ENCODE data around the gene CNOT8.
"Not testable (repeated sequence)": the region's sequence is repeated elsewhere in the genome, so short reads cannot be mapped to it uniquely, and the experiment has no call there.

Gene CNOT8

DNA sequence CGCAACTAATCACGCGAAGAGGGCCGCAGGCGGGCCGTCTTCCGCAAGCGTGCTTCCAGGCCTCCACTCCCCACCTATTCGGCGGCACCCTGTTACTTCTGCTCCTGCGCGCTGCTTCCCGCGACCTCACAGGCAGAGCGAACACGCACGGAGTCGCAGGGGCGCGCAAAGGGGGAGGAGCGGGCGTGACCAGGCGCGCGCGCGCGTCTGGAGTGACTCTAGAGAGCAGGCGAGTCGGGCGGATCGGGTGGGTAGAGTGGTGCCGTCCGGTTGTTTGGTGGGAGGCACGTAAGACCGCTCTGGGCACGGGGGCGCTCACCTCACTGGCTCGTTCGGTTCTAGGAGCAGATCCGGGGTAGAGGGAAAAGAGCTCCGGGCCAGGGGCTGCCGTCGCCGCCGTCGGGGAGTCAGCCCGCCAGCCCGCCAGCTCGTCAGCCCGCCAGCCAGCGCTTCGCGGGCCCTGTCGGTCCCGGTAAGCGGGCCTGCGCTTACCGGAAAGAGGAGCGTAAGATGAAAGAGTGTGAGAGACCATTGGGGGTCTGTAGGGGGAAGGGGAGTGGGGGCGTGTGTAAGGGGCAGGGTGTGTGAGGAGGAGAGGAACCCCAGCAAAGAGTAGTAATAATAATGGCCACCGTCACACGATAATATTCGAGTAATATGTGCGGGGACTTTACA, at the start of gene CNOT8:
TSS of gene CNOT8 (plus strand) at position 331 of the 675 bp plus-strand sequence. CDS start 4,652 bp downstream, outside the sequence.
- peak; percentile 97 for DNase-seq

DNA sequence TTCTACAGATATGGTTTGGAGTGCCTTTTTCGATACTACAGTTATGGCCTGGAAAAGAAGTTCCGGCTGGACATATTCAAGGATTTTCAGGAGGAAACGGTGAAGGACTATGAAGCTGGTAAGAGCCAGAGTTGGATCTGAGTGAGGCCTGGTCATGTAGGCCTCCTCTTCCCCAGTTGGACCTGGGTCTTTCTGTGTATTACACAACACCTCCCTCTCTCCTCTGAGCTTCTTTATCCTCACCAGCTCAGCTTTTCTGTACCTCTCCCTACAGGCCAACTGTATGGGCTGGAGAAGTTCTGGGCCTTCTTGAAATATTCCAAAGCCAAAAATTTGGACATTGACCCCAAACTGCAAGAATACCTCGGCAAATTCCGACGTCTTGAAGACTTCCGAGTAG, 47.2 kb upstream of the CNOT8 start:
- DNase-seq, result no peak

DNA sequence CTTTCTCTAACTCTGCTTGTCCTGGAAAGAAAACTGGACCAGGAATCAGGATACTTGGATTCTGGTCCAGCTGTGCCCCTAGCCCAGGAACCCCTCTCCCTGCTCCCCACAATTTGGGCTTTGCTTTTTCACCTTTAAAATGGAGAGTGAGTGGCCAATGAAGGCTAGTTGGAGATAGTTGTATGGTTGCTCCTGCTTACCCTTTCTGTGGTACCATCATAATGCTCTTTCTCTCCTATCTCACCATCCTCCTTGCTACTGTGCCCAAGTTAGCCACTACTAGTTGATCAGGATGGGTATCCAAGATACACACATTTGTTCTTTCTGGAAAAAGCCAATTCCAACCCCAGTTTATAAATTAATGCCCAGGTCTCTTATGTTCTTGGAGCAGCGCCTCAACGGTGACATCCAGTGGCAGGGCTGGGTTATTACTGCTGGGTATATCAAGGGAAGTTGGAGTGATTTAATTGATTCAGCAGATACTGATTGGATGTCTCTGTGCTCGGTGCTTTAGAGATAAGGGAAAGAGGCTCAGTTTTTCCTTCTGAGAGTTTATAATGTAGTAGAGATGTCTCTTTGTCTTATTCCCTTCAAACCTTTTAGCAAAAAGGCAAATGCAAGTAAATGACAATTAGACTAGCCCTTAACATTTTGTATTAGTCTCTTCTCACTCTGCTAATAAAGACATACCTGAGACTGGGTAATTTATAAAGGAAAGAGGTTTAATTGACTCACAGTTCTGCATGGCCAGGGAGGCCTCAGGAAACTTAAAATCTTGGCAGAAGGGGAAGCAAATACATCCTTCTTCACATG, 46.6 kb upstream of the CNOT8 start:
- DNase-seq, result peak; percentile 74

DNA sequence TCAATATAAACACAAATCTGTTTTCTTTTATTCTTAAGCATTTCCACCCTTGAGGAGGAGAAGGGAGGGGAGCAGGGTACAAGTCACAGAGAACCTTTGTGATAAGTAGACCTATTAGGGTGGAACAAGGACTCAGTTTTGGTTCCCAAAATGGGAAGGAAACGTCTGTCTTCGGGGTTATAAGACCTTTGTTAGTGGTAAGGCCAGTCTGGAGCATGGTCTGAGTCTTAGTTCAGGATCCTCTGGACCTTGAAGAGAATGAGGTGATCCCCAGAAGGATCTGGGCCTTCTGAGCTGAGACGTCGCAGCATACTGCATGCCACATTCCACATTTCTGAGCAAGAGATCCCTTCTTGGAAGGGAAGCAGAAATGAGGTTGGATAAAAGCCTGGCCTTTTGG, 45.3 kb upstream of the CNOT8 start:
- no peak for DNase-seq

DNA sequence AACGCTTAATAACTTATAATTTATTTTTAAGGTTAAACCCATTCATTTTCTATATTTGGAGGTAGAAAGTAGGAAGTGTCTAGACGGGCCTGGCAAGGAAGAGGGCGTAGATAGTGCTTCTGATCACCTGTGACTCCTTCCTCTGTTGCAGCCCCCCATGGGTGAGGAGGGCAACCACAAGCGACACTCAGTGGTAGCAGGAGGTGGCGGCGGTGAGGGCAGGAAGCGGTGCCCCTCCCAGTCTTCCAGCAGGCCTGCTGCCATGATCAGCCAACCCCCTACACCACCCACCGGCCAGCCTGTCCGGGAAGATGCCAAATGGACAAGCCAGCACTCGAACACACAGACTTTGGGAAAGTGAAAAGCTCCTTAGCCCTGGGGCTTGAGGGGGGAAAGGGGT, 44.7 kb upstream of the CNOT8 start:
- peak; percentile 54 for DNase-seq

DNA sequence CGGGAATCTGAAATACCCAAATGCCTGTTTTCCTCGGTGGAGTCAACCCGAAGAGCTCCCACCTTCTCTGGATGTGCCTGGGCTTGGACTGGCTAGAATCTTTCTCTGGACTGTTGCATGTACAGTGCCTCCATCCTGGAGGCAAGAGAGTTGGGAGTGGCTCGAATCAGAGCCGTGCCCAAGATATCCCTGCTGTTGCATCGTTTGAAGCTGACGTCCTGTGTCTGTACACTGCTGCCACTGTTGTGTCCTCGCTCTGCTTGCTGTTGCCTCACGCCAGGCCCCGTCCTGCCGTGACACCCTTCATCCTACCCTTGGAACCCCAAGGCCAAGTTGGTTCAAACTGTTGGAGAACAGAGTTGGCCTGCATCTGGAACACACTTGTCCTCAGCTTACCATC, 43.4 kb upstream of the CNOT8 start:
- DNase-seq, result no peak

DNA sequence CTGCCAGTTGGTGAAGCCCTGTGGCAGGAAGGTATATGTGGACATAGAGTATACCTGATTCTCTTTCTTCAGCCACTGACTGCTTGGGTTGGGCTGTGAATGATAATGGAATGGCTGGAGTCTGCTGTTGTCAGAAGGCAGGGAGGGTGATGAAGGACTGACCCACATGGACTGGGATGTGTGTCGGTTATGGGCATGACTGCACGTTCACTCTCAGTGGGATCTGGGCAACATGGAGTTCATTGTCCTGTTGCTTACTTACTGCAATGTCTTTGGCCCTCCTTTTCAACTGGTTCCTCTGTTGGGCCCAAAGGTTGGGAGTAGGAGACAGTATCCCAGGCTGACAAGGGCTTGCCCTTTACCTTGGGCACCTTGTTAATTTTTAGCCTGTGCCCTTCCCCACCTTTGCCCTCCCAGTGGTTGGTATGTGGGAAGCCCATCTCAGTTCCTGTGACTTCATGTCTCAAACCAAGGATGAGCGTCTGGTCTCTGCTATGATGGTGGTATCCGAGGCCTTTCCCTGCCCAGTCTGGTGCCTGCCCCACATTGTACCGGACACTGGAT, 42.7 kb upstream of the CNOT8 start:
- DNase-seq, result no peak

DNA sequence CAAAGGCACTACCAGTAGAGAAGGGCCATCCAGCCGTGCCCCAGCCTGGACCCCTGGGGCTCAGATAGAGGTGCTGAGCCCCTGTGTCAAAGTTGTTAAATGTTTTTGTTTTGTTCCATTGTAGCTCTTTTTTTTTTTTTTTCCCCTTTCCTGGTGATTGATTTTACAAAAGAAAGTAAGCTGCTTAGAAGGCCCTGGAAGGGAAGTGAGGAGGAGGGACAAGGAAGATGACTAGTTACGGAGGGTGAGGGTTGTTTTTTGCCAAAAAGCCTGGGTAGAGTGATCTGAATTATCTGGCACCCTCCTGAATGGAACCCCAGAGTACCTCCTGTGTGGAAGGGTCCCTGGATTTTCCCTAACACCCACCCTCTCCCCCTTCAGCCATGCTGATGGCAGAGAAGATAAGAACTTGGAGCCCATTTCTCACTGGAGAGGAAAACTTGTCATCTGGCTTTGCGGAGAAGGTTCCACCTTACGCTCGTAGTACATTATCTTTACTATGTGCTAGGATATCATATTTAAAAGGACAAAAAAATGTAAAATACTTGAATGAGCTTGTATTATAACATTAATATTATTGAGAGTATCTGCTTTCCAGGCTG, 41.4 kb upstream of the CNOT8 start:
- no peak for DNase-seq

DNA sequence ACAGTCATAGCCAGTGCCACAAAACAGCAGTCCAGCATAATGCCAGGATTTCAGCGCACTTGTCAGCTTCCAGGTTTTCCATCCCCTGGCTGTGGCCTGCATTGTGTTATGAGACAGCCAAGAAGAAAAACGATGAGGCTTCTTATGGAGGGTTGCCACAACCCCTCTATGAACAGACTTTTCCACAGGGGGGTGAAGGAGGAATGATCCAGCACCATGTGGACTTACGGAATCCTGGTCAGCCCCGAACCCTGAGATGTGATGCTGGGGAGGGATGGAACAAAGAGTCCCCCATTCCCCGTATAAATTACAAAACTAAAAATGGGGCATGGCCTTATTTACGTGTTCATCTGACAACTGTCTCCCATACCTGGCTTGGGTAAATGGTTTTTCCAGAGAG, 40.6 kb upstream of the CNOT8 start:
- DNase-seq, result no peak

DNA sequence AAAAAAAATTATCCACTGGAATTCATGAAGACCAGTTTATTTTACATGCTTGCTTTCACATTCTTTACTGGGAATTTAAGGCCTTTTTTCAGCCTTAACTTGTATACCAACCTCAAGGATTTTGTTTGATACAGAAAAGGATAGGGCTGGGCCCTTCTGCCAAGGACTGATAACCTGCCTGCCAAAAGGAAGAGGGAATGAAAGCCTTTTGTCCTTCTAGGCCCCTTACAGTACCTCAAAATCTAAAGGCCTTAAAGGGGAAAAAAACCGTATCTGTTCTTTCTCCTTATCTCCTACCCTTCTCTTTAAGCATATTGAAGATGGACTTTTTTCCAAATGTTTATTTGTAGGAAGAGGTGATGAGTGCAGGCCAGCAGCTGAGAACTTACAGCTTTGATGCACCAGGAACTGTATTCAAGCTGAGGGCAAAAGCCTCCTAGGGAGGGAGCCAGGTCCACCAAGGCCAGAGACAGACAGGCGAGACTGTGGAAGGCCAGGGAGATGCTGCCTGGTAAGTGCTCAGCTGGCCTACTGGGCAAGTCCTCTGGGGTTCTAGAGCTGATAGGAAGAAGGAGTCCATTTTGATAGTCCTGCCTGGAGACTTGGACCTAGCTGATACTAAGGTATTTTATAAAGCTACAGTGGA, 39.8 kb upstream of the CNOT8 start:
- no peak for DNase-seq

DNA sequence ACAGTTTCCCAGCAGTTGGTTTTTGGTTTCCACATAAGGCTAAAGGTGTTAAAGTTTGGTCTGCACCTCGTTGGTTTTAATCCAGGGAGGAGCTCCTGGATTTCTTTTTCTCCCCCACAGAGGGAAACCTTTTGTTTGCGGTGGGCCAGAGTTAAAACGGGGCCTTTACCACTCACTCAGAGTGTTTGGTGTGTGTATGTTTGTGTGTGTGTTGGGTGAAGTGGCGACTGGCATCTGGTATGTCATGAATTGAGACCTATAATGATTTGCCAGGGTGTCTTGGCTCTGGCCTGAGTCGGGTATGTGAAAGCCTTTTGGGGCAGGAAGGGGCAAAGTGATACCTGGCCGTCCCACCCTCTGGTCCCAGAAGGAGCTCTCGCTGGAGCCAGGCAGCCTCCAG, 38.9 kb upstream of the CNOT8 start:
- no peak for DNase-seq

DNA sequence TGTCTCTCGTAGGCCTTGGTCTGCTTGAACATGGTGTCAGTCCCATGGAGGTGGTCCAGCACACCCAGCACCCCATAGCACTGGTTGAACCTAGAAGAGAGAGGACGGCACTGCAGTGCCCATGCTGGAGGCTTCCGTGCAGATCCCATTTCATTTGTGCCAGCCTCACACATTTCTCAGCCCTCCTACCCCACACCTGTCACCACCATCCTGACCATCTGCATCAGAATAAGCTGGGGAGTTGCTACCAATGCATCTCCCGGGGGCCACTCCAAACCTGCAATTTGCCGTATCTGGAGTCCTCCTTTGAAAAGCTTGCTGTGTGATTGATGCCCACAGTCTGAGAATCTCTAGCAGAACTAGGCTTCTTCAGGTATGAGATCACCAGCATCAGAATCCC, 38.0 kb upstream of the CNOT8 start:
- DNase-seq, result no peak

DNA sequence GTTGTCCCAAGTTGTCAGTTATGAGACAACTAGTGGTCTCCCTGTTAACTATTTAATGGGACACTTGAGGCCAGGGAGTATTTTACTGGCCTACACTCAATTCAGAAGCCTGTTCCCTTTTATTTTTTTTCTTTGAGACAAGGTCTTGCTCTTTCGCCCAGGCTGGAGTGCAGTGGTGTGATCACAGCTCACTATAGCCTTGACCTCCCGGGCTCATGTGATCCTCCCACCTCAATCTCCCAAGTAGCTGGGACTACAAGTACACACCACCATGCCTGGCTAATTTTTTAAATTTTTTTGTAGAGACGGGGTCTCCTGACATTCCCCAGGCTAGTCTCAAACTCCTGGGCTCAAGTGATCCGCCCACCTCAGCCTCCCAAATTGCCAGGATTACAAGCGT, 35.5 kb upstream of the CNOT8 start:
- DNase-seq, result not testable (repeated sequence)

DNA sequence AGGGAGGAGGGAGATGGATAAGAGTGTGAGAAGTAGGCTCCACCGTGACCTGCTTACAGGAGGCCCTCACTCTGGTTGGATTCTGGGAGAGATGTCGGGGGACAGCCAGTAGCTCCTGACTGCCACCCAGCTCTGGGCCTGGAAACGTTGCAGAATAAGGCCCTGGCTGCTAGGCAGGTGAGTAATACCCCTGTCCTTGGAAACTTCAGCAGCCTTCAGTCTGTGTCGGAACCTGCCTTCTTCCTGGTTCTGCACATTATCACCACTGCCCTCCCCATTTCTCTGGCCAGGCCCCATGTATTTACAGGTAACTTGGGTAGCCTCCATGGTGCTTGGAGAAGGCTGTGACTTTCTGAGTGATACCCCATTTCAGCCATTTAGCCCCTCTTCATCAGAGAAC, 34.8 kb upstream of the CNOT8 start:
- DNase-seq, result no peak

DNA sequence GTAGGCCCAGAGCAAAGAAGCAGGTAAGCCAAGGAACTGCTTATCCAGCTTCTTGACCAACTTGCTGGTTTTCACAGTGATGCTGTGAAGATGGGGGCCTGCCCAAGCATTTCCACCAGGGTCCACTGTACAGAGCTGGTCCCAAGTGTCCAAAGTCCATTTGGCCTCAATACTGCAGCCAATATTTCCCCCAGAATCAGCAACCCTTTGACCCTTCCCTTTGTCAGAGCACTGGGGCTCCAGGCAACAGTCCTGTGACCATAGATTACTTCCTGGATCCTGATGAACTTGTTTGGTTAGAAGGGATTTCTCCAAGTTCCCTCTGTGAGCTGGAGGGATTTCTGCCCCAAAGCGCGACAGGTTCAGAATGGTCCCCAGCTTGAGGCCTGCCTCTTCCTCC, 34.4 kb upstream of the CNOT8 start:
- DNase-seq, result no peak

DNA sequence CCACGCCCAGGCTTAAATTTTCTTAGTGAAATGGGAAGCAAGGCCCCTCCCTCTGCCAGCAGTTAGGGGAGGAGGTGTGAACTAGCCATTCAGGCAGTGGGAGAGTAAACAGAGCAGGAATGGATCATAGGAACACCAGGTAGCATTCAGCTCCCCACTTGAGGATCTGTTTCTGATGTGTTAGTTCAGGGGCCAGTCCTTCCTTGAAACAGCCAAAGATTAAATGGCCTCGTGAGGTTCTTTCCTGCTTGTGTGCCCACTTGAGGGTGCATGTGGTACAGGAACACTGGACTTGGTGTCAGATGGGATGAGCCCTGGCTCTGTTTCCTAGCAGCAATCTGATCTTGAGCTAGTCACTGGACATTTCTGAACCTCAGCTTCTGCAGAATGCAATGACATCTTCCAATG, 29.2 kb upstream of the CNOT8 start:
- no peak for DNase-seq

DNA sequence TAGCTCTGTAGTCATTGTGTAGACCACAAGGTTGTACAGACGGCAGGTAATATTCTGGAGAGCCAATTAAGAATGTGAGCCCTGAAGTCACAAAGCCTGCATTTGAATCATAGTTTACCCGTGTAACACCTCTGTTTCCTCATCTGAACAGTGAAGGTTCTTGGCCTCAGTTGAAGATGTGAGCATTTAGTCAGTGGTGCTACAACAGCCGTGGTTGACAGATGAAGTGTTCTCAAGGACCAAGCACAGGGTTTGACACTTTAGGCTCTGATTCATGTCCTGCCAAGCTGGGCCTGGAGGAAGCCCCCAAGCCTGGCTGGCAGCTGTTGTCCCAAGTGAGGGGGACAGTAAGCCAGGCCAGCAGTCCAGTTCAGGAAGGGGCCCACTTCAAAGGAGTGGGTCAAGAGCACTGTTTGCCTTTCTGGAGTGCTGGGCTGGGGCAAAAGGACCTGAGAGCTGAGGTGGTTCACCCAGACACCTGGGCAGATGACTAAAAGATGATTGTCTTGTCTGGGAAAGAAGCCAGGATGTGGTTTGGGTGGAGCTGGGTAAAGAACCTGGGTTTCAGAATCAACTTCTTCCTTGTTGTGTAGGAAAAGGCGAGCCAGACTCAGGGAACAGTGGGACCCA, 28.7 kb upstream of the CNOT8 start:
- DNase-seq, result peak; percentile 41

DNA sequence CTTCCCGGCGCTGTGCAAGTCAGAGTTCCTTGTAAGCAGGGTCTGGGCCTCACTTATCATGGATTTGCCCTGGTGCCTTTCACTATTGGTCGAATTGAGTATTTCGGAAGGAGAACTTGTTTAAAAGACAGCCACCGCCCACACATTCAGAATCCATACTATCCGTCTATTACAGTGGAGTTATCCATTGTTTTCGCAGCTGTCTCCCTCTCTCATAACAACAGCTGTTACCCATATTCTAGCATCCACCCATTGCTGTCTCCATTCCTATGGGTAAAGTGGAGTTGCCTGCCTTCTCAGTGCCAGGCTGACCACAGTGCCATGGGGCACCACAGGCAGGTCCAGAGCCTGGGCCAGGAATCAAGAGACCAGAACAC, 28.2 kb upstream of the CNOT8 start:
- no peak for DNase-seq

DNA sequence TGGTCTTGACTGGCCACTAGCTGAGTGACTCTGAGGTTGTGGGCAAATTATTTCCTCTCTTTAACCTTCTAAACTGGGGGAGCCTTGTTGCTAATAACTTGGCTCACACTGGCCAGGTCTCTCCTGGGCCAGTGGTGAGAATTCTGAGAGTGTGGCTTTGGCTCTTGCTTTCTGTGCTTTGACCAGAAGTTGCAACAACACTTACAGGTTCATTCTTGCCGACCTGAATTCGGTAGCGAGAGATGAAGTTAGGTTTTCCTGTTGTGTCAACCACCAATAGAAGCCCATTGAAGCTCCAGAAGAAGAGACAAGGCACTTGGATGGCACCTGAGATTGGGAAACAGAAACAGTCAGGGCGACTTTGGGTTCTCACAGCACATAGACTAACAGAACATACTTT, 27.8 kb upstream of the CNOT8 start:
- no peak for DNase-seq

DNA sequence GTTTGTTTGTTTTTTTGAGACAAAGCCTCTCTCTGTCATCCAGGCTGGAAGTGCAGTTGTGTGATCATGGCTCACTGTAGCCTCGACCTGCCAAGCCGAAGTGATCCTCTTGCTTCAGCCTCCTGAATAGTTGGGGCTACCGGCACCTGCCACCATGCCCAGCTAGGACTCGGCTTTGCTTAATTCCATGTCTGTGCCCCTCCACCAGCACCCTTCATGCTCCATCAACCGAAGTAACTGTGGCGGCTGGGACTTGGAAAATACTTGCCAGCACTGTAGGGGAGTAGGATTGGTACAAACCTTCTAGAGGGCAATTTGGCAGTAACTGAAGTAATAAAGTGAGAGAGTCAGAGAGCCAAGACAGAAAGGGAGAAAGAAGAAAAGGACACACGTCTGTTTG, 27.0 kb upstream of the CNOT8 start:
- no peak for DNase-seq

DNA sequence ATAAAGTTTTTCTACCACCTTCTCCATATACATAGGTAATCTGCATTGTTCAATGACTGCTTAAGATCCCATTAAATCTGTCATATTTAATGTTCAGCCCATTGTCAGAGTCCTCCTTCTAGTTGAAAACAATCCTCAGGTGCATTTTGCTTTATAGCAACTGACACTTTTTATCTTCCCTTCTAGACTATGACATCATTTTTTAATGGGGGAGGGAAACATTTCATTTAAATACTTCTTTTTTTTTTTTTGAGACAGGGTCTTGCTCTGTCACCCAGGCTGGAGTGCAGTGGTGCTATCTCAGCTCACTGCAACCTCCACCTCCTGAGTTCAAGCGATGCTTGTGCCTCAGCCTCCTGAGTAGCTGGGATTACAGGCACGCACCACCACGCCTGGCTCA, 25.6 kb upstream of the CNOT8 start:
- not testable (repeated sequence) for DNase-seq

DNA sequence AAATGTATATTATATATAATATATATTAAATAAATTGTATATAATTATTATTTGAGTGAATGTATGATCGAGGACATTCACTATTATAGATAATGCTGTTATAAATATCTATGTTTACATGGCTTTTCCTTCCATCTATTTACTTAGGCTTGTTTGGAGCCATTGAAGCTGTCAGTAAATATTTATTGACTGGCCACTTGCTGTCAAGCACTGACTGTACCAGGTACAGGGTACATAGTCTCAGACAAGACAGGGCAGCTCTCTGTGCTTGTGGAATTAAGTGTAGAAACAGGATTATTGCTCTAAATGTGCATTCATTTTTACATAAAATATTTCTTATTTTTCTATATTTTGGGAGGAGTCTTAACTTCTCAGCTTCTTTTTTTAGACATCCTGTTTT, 24.4 kb upstream of the CNOT8 start:
- DNase-seq, result no peak

DNA sequence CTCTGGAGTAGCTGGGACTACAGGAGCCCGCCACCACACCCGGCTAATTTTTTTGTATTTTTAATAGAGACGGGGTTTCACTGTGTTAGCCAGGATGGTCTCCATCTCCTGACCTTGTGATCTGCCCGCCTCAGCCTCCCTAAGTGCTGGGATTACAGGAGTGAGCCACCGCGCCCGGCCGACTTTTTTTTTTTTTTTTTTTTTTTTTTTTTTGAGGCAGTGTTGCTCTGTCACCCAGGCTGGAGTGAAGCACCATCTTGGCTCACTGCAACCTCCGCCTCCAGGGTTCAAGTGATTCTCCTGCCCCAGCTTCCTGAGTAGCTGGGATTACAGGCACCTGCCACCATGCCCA, 22.8 kb upstream of the CNOT8 start:
- not testable (repeated sequence) for DNase-seq

Measured in CD4-positive, alpha-beta T cell treated with Interleukin-17A for 1 hour (primary cell).